Endothelial cell of umbilical vein (primary cell): Measurements from ENCODE around the gene HMCN1. TPM values are rescaled to one million over a fixed set of nuclear protein-coding genes. Genes with fewer than 3 reads are reported as not detected.
A peak's percentile ranks its signal among the peaks of the same experiment; 100 is the strongest.

Source experiments
- BruUV-seq: library from RNA; stranded (reverse); fragments of 400-500 nt; replicated peaks from 2 replicates; lab custom pipeline; 2021; lab: Mats Ljungman, UMichigan
- CTCF ChIA-PET: fragments of 300-600, 350-600 bp; sonication (Branson Sonifier 250); formaldehyde crosslinking; loops from one replicate; lab custom pipeline; 2021; ENCODE audit warnings: antibody characterized with exemption, inconsistent platforms; lab: Charles Lee
- POLR2A ChIA-PET: fragments of 300-600, 350-600 bp; sonication (Branson Sonifier 250); formaldehyde crosslinking; loops from one replicate; lab custom pipeline; 2021; ENCODE audit warnings: antibody characterized with exemption, inconsistent platforms; lab: Charles Lee
- DNase-seq: peaks from one replicate; pipeline ENCODE4 v3.0.0-alpha.2; 2011; ENCODE audit warnings: low read depth, low spot score
- FAIRE-seq: peaks from 2 replicates; lab custom pipeline; 2011; peaks lifted over from hg19 to GRCh38; lab: Jason Lieb, UNC
- H2AFZ ChIP-seq: 2 replicates; pipeline ENCODE4 v1.6.0; 2012; ENCODE audit warnings: low read depth, low read length, control low read depth, inconsistent platforms
- H3K27ac ChIP-seq: 2 replicates; pipeline ENCODE4 v1.5.1; 2011; ENCODE audit warnings: low read depth, mild to moderate bottlenecking, control low read depth, low read length, moderate library complexity; ENCODE audit not compliant: insufficient read depth
- H3K27me3 ChIP-seq, 2 experiments: 2 replicates each; pipeline versions ENCODE4 v1.6.0 to v1.6.1; 2011; ENCODE audit warnings: low read length in 2 of 2, mixed read lengths in 1 of 2; ENCODE audit not compliant: control insufficient read depth in 2 of 2, insufficient read depth in 2 of 2
- H3K36me3 ChIP-seq, 2 experiments: 2 replicates in 1 of 2; 3 replicates in 1 of 2; pipeline ENCODE4 v1.5.1; 2011; ENCODE audit warnings: low read length in 2 of 2, mild to moderate bottlenecking in 1 of 2, moderate library complexity in 1 of 2; ENCODE audit not compliant: control insufficient read depth in 2 of 2, insufficient read depth in 2 of 2; ENCODE audit errors: extremely low read depth in 1 of 2
- H3K4me1 ChIP-seq: 3 replicates; pipeline ENCODE4 v1.5.1; 2011; ENCODE audit warnings: mild to moderate bottlenecking, low read length; ENCODE audit not compliant: control insufficient read depth, insufficient read depth; ENCODE audit errors: extremely low read depth
- H3K4me2 ChIP-seq: 2 replicates; pipeline ENCODE4 v1.6.1; 2011; ENCODE audit warnings: low read length, control low read depth, mixed read lengths; ENCODE audit not compliant: insufficient read depth
- H3K4me3 ChIP-seq, 3 experiments: fragments of 200-600 bp in 1 of 3; sonication (generic), shearing (Covaris generic) in 1 of 3; replicated peaks in 1 of 3; 2 replicates each; pipeline ENCODE4 v1.5.1; 2011 to 2016; ENCODE audit warnings: control low read depth in 3 of 3, low read length in 3 of 3, mild to moderate bottlenecking in 2 of 3, inconsistent platforms in 1 of 3, low read depth in 1 of 3, moderate library complexity in 1 of 3; ENCODE audit not compliant: insufficient read depth in 1 of 3
- H3K79me2 ChIP-seq: 2 replicates; pipeline ENCODE4 v1.6.0; 2012; ENCODE audit warnings: low read length, inconsistent platforms; ENCODE audit not compliant: control insufficient read depth, insufficient read depth
- H3K9ac ChIP-seq: replicated peaks from 2 replicates; pipeline ENCODE3; 2011; ENCODE audit warnings: low read length, control low read depth; ENCODE audit not compliant: insufficient read depth; ENCODE audit errors: extremely low read depth
- H3K9me1 ChIP-seq: replicated peaks from 3 replicates; pipeline ENCODE4 v1.6.0; 2011; ENCODE audit warnings: mild to moderate bottlenecking, low read length; ENCODE audit not compliant: control insufficient read depth, insufficient read depth; ENCODE audit errors: extremely low read depth
- H3K9me3 ChIP-seq: replicated peaks from 2 replicates; pipeline ENCODE4 v1.5.1; 2012; ENCODE audit warnings: low read length, inconsistent platforms; ENCODE audit not compliant: control insufficient read depth, insufficient read depth
- H4K20me1 ChIP-seq: replicated peaks from 2 replicates; pipeline ENCODE3; 2011; ENCODE audit warnings: mild to moderate bottlenecking, low read length; ENCODE audit not compliant: control insufficient read depth, insufficient read depth; ENCODE audit errors: extremely low read depth
- EZH2 ChIP-seq: IDR thresholded peaks from 2 replicates; pipeline ENCODE4 v1.6.1; 2012; ENCODE audit warnings: borderline replicate concordance, low read depth, mild to moderate bottlenecking, moderate library complexity, low read length, inconsistent platforms; ENCODE audit not compliant: severe bottlenecking
- FOS ChIP-seq: IDR thresholded peaks from 2 replicates; pipeline ENCODE4 v1.6.1; 2011; ENCODE audit warnings: mild to moderate bottlenecking, low read length, moderate library complexity, borderline replicate concordance; ENCODE audit not compliant: insufficient read depth
- dilution Hi-C: fragments of 300-500 bp; cut with MboI; formaldehyde crosslinking; loops from one replicate; pipeline ENCODE4 v1.15.0; 2019; ENCODE audit warnings: low sequenced_read_pairs; ENCODE audit not compliant: extremely low pct_ligation_motif_present
- intact Hi-C: fragments of 100-400 bp; cut with micrococcal nuclease; formaldehyde crosslinking; loops from one replicate; pipeline ENCODE4 v1.10.0; 2022
- polyA plus RNA-seq, 4 experiments: library from polyadenylated mRNA; depleted of rRNA in 3 of 4; stranded (reverse) in 3 of 4; unstranded in 1 of 4; fragments of >200 nt; gene quantifications; 2 replicates each; pipeline versions ENCODE4 v1.2.1 to v1.2.3, GENCODE V29; 2011 to 2012; ENCODE audit warnings: missing spikeins in 1 of 4
- total RNA-seq: library from RNA; stranded (reverse); gene quantifications from 2 replicates; pipeline ENCODE4 v1.2.3, GENCODE V29; 2021
- TF ChIP-seq, protein P1 (sequence below): IDR thresholded peaks from 2 replicates; pipeline ENCODE4 v1.6.1; 2011; ENCODE audit not compliant: insufficient read depth, insufficient read length

Gene HMCN1
- total and polyA plus RNA-seq, 2 donors (not counting 3 experiments of a cell fraction or from before 2014, with no cell fraction given) = 10.3 to 16.0 TPM

DNA sequence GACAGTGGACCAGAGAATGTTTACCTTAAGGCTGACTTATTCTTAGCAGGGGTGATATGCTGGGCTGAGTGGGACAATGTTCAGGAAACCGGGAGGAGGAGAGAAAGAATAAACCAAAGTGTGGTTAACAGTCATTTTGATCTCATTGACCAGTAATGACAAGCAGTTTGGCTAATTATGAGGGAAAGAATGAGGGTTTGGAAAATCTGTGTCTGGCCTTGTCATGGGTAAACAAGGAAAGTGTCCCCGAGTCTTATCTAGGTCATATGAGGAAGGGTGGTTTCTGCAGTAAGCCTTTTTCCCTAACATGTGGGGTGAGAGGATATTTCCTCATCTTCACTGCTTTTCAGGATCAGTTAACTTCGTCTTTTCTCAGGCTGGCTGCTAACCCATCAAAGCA lies 485.9 kb downstream of the HMCN1 start:
- Histone ChIP-seq H3K4me3 (no peak overlapping the region), H4K20me1 (no peaks in the 10 kb centered on the region), H3K79me2 (no peaks in the 10 kb centered on the region), H3K9me1 (no peaks in the 10 kb centered on the region), H3K4me1 (no peaks in the 10 kb centered on the region), H2AFZ (peak overlapping the region; percentile 15), H3K9ac (no peak overlapping the region), H3K27me3 (no peaks in the 10 kb centered on the region), H3K4me2 (no peak overlapping the region), H3K9me3 (no peaks in the 10 kb centered on the region), H3K36me3 (no peaks in the 10 kb centered on the region), H3K27ac (no peak overlapping the region)
- no TSS peak for BruUV-seq
- TF ChIP-seq EZH2 = no peak
- TF ChIP-seq FOS = no peak
- TF ChIP-seq, protein P1, sequence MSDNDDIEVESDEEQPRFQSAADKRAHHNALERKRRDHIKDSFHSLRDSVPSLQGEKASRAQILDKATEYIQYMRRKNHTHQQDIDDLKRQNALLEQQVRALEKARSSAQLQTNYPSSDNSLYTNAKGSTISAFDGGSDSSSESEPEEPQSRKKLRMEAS = no peak
- no peak for DNase-seq
- FAIRE-seq = no peak
- ChIA-PET CTCF (interaction anchor here (1.0 to 1.4 kb wide), 3 partner anchors 9 to 499 kb away, joined by 3 to 5 read pairs (median 3); no protein-coding TSS in a partner anchor), POLR2A (no interaction called here)
- intact Hi-C loops = no loop called here
- dilution Hi-C loops = no loop called here

DNA sequence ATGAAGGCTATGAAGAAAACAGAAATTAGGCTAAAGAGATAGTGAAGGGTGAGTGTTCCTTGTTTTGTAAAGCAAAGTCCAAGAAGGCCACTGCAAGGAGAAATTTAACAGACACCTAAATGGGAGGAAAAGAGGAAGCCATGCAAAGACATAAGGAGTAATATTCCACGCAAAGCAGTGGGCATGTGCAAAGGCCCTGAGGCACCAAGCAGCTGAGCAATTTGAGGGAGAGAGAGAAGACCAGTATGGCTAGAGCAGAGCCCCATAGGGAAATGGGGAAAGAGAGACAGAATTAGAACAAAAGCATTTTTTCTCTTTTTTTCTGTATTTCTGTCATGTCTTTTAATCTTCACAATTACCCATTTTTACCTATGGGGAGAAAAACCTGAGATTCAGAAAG lies 486.7 kb downstream of the HMCN1 start:
- no TSS peak for BruUV-seq
- H3K4me1 ChIP-seq = no peaks in the 10 kb centered on the region
- no peak overlapping the region for H3K4me2 ChIP-seq
- no peak overlapping the region for H2AFZ ChIP-seq
- dilution Hi-C loops (no loop called here), intact Hi-C loops (no loop called here)
- FAIRE-seq (no peak), DNase-seq (no peak)
- H3K27ac ChIP-seq = no peak overlapping the region
- TF ChIP-seq, protein P1 = no peak
- ChIA-PET POLR2A (no interaction called here), CTCF (interaction anchor here (1.0 to 1.3 kb wide), 2 partner anchors 8 to 500 kb away, joined by 3 read pairs; no protein-coding TSS in a partner anchor)
- no peaks in the 10 kb centered on the region for H3K9me1 ChIP-seq
- no peaks in the 10 kb centered on the region for H3K79me2 ChIP-seq
- no peak overlapping the region for H3K9ac ChIP-seq
- H3K9me3 ChIP-seq = no peaks in the 10 kb centered on the region
- H4K20me1 ChIP-seq = no peaks in the 10 kb centered on the region
- no peak overlapping the region for H3K4me3 ChIP-seq
- H3K36me3 ChIP-seq = no peaks in the 10 kb centered on the region
- no peaks in the 10 kb centered on the region for H3K27me3 ChIP-seq
